Measurements from ENCODE around the gene EVX2.
A peak's percentile ranks its signal among the peaks of the same experiment; 100 is the strongest.

Gene EVX2

DNA sequence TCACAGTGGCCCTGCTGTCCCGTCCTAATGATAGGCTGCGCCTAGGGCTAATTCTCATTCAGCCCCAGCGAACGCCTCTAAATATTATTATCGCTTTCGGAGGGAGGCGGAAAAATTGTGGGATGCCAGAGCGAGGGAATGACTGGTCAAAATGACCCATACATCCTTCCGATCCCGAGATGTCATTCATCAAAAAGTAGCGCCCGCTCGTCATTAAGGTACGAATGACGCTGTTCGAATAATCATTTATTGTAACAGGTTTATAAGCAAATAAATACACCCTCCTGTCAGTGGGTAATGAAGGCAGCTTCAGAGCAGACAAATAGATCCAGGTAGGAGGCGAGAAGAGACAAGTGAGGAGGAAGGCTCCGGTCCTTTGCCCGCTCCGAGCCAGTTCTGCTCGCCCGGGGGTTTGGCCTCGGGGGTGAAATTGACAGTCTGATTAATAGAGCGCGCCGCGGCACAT lies at the start of gene EVX2:
Gene EVX2, minus strand, starts transcription at position 167 of the 466 bp plus-strand sequence. CDS start 186 bp downstream, outside the sequence.
- DNase-seq, result no peak

DNA sequence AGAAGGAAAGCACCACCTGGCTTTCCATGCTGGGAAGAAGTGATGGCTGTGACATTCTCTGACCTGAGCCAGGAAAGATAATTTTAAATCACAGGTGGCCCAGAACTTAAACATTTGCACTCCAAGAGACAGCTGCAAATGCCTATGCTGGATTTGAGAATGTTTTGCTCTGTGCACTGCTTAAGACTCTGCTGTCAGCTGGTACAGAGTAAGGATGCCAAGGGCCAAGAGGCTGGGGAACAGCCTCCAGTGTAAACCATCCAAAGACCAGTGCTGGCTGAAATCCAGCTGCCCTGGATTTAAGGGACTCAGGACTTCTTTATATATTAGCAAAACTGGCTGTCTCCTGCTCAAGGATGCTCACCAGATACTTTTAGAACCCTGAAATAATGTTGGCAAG lies 49.6 kb upstream of the EVX2 start:
- DNase-seq, result no peak

DNA sequence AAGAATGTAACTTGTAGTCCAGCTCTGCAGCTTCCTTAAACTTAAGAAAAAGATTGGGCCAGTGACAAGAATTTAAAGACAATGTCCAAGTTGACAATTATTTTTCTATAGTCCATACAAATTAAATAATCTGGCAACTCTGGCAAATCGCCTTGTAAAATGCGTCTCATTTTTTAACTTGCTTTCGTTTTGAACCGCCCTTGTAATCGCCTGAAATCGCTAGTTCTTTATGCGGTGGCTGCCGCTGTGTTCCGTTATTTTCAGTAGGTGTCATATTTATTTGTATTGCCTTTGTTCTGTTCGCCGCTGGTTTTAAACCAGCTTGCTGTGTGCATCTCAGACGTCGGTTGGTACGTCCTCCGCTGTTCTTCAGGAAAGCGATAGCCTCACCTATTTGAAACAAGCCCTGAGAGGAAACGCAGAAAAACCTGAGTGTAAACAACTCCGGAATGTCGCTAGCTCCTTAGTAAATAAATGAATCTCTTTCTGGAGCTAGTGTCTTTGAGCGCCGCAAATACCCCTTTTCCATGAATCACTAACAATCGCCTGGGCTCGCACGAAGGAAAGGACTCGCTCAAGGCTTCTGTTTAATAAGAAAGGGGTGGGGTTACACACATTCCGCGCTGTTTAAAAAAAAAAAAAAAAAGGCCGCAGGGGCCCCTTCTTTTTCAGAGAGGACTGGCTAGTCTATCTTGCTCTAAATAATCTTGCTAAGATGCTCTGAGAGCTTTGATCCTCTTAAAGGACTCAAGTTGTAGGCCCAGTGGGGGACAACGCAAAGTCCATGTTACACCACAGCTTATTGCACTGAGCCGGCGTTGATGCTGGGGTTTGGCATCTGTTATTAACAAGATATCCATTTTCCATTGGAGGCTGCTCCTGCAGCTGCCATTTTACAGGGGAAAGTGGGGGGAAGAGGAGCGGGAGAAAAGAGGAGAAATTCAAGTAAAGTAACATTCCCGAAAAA lies 48.7 kb upstream of the EVX2 start:
- DNase-seq, result no peak

DNA sequence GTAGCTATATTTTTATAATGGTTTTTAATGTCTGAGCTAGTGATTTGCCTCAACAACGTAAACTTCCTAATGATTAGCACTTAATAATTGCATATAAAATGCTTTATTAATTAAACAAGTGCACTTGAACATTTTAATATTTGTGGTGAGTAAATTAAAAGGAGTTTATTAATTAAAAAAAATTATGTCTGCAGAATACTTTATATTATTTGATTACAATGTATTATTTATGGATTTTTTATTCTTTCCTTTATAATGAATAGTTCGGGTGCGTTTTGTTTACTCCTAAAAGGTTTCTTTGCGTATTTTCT lies 48.0 kb upstream of the EVX2 start:
- no peak for DNase-seq

DNA sequence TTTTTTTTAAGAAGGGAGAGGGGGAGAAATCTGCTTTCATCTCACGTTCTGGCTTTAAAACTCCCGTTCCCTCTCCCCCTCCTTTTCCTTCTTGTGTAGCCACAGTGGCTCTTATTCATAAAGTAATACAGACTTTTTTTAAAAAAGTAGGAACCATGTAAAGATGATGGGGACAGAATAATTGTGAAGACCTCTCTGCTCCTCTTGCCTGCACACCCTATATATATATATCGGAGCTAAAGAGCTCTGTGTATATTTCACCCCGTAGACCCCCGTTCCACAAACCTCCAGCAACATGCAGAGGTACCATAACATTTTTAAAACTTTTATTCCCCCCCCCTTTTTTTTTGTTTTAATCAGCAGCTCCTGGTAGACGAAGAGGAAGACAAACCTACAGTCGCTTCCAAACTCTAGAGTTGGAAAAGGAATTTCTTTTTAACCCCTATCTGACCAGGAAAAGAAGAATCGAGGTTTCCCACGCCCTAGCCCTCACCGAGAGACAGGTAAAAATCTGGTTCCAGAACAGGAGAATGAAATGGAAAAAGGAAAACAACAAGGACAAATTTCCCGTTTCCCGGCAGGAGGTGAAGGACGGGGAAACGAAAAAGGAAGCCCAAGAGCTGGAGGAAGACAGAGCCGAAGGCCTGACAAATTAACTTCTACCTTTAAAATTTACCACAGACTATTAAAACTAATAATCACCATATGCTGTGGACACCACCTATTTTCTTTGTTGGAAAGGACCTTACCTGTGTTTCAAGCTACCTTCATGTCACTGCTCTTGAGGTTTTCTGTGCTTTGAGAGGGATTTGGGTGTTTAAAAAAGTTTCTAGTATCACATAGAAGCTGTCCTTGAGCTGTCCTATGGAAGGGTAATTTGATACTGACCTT lies 47.4 kb upstream of the EVX2 start:
- DNase-seq, result no peak

DNA sequence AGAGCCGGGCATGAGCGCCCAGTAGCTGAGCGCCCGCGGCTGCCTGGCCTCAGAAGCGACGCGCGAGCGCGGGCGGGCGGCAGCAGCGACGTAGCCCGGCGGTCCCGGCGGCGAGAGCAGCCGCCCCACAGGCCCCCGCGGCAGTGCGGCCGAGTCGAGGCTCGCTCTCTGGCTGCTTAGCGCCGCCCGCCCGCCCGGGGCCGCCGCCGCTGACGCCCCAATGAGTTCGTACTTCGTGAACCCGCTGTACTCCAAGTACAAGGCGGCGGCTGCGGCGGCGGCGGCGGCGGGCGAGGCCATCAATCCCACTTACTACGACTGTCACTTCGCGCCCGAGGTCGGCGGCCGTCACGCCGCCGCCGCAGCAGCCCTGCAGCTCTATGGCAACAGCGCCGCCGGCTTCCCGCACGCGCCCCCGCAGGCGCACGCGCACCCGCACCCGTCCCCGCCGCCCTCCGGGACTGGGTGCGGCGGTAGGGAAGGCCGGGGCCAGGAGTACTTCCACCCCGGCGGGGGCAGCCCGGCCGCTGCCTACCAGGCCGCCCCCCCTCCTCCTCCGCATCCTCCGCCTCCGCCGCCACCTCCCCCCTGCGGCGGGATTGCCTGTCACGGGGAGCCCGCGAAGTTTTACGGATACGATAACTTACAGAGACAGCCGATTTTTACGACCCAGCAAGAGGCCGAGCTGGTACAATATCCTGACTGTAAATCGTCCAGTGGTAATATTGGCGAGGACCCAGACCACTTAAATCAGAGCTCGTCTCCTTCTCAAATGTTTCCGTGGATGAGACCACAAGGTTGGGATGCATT lies 46.6 kb upstream of the EVX2 start:
- no peak for DNase-seq

DNA sequence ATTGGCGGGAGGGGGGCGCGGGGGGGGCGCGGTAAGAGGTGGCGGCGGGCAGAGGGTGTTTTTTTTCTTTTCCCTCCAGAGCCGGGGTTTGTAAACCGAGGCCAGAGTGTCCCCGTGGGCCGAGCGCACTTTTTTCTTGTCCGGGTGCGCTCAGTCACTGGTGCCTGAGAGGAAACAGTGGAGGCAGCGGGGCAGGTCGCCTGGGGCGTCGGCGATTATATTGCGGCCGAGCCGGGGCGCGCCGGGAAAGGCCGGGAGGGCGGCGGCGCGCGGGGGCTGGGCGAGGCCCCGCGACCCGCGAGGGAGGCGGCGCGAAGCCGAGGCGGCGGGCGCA lies 46.0 kb upstream of the EVX2 start:
- DNase-seq, result no peak

DNA sequence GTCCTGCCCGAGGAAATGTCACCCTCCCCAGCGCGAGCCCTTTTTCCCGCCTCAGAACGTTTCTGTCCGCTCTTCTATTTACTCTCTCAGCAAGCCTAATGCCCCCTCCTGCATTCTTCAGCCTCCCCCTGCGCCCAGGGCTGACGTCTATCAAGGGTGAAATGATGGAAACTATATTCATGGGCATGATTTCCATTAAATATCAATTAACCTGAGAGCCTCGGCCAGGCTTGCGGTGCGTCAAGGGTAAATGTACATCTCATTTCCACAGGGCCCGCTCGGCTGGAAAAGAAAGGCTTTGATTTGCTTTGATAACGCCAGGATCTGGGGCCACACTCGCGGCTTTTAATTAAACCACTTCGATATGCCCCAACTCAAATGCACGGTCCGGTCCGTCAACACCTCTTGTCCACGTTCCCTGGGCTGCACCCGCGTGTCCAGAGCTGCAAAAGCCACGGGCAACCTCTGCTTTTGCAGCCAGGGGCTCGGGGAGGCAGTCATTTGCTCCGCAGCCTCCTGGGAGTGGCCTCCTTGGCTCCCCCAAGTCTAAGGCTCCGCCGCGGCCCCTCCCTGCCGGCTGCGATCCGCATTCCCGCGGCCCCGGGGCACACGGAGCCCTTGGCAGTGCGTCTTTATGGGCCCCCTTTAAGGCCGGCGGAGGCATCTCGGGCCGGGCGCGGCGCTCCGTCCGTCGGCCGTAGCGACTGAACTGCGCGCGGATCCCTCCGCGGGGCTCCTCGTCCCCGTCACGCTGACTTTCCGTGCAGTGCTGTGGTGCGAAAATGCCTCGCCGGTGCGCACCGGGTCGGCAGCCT lies 45.4 kb upstream of the EVX2 start, which contains the start of gene HOXD8:
Gene HOXD8, plus strand, starts transcription at position 724 of the 815 bp plus-strand sequence. CDS start 662 bp downstream, outside the sequence.
- no peak for DNase-seq

DNA sequence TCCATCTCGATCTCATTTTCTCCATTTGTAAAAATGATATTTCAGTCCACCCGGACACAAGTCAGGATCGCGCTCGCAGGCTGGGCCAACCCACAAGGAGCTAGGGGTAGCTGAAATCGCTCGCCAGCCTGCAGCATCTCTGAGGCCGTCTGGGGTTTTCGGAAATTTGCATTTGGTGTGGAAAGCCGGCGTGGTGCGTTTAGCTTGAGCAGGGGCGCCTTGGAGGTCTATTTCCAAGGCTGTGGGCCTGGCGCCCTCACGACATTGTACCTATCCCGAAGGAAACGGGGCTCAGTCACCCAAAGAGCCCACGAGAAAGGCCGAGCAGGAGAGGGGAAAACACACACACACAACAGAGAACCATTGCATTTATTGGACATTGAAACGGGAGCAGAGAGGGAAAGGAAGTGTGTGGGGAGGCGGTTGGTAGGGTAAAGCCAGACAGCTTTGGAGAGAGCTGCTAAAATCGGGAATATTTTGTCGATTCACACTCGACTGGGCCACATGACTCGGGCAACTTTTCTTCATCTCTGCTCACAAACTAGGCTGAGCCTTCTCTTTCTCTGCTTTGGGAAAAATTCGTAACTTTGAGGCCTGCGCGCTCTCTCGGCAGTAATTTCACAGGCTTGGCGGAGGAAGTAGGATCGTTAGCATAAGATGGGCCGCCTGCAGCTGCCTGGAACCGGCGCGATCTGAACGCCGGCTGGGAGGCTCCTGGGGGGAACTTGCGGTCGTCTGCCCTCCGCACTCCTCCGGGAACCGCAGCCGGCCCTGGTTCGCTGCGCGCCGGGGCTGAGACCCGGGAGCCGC lies 44.6 kb upstream of the EVX2 start:
- no peak for DNase-seq

DNA sequence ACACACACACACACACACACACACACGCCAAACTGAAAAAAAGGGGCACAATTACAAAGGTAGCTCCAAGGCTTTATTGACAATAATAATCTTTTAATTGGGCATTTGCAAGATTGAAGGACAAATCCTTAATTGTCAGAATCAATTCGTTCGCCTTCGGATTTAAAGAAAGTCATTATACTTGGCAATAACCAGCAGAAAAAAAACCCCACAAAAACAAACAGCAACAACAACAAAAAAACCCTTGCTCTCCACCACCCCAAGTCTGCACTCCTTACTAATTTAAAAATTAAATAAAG lies 44.0 kb upstream of the EVX2 start:
- no peak for DNase-seq

DNA sequence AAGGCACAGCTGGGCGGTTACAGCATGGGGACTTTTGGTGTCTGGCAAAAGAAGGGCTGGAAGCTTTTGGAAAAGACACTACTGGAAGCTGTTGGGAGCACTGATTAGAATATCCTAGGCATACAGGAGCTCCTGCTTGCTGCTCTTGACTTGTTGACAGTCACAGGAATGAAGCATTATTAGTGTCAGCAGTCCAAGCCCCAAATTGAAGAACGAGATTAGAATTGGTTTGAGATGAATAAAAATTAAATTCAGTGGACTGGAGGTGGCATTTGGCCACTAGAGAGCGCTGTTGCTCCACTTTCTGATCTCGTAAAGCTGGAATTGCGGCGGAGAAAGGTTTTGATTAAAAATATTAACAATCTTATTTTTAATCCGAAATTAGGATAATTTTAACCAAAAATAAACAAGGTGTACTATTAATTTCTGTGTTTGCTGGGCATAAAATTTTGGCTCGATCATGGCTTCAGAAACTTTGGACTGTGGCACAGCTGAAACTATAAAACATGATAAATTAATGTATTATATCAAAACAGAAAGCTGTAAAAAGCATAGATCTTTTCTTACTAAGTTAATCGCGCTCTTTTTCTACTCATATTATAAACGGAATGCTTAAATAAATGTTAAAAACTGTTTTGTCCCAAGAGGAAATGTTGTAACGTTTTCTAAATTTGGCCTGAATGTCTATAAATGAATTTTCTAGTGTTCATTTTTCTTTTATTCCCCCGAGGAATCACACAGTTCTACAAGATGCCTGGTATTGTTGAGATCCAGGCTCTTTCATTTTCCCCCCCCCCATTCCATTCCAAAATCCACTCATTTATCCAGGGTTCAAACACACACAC lies 43.4 kb upstream of the EVX2 start:
- peak; percentile 10 for DNase-seq

DNA sequence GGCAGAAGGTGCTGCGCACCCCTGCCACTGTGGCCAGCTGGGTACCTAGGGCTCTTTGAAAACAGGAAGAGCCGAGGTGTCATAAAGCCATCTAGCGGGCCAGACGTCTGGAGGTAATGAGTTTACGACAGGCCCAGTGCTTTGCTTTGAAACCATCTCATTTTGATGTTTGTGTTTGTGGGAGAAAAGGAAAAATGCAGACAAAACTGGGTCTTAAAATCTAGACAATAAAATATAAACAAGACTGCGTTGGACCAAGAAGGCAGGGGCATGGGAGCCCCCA lies 42.0 kb upstream of the EVX2 start:
- DNase-seq, result no peak

DNA sequence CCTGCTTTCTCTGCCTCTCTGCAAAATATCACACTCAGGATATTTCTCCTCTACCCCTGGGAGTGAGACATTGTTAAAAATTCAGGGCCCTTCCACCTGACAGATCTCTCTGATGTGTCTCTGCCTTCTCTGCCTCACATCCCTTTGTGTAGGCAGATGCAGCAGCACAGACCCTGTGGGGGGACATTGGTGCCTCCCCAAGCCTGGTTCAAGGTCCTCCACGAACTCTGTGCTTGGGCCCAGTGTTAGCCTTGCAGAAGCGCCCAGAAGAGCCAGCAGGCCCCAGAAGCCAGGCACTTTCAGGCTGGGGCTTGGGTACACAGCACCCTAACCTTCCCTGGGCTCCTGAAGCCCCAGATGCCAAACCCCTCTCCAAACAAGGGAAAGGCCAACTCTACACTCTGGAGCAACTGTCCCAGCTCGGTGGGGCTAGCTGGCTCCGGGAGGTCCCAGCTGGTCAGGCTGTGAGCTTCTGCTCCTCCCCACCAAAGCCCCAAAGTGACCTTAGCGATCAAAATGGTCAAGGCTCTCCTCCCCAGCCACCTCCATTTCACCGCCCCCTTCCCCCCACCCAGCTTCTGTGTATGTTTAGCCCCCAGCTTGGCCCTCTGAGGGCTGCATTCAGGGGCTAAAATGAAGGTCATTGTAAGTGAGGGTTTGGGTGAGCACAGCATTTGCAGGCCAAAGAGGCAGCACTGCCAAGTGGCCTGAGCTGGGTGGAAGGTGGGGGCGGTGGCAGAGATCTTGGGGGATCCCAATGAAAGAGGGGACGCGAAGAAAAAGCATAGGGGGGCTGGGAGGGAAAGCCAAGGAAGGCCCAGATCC lies 41.4 kb upstream of the EVX2 start:
- DNase-seq, result no peak

DNA sequence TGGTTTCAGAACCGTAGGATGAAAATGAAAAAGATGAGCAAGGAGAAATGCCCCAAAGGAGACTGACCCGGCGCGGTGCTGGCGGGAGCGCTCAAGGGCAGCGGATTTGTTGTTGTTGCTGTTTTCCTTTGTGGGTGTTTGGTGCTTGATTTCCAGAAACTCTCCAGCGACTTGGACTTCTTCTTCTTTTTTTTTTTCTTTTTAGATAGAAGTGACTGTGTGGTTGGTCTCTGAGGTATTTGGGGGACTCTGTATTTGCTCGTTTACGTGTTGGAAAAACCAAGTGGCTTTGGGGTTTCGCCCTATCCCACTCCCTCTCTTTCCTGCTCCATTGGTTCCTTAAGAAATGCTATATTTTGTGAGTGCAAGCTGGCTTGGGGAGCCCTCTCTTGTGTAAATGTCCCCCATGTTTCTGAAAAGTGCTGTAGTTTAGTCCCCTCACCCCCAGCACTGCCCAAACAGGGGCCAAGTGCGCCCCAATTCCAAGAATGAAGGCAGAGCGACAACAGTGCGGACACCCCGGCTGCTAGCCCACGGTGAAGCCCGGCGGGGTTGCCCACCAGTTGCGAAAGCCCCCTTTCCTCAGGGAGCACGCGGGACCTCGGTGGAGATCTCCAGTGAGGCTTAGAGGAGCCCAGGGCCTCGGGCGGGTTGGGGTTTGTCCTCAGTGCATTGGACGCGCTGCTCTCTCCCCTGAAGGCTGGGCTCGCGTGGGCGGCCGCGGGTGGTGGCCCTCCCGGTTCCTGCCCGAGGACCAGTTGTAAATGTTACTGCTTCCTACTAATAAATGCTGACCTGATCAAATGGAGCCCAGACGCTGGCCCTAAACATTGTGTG lies 40.6 kb upstream of the EVX2 start:
- DNase-seq, result no peak

DNA sequence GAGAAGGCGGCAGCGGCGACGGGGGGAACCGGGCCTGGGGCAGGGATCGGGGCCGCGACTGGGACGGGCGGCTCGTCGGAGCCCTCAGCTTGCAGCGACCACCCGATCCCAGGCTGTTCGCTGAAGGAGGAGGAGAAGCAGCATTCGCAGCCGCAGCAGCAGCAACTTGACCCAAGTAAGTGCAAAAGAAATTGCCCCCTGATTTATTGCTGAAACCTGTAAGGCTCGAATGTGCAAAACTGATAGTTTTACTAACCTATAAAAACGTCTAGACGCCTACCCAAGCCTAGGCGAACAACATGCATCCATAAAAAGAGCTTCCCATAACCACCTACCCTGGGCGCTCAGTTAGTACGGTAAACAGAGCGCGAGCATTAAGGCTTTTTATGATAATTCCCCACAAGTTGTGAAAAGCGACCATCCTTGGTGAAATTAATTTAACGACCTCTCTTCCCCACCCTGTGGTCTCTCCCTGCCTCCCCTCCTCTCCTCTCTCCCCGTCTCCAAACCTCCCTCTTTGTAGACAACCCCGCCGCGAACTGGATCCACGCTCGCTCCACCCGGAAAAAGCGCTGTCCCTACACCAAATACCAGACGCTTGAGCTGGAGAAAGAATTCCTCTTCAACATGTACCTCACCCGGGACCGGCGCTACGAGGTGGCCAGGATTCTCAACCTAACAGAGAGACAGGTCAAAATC lies 39.8 kb upstream of the EVX2 start:
- no peak for DNase-seq

DNA sequence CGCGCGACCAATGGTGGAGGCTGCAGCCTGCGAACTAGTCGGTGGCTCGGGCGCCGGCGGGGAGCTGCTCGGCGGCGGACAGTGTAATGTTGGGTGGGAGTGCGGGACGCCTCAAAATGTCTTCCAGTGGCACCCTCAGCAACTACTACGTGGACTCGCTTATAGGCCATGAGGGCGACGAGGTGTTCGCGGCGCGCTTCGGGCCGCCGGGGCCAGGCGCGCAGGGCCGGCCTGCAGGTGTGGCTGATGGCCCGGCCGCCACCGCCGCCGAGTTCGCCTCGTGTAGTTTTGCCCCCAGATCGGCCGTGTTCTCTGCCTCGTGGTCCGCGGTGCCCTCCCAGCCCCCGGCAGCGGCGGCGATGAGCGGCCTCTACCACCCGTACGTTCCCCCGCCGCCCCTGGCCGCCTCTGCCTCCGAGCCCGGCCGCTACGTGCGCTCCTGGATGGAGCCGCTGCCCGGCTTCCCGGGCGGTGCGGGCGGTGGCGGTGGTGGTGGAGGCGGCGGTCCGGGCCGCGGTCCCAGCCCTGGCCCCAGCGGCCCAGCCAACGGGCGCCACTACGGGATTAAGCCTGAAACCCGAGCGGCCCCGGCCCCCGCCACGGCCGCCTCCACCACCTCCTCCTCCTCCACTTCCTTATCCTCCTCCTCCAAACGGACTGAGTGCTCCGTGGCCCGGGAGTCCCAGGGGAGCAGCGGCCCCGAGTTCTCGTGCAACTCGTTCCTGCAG lies 39.1 kb upstream of the EVX2 start, which contains the start of gene HOXD9:
Gene HOXD9, plus strand, starts transcription at position 37 of the 728 bp plus-strand sequence. Its CDS starts 50 bp downstream, at position 87.
- no peak for DNase-seq

DNA sequence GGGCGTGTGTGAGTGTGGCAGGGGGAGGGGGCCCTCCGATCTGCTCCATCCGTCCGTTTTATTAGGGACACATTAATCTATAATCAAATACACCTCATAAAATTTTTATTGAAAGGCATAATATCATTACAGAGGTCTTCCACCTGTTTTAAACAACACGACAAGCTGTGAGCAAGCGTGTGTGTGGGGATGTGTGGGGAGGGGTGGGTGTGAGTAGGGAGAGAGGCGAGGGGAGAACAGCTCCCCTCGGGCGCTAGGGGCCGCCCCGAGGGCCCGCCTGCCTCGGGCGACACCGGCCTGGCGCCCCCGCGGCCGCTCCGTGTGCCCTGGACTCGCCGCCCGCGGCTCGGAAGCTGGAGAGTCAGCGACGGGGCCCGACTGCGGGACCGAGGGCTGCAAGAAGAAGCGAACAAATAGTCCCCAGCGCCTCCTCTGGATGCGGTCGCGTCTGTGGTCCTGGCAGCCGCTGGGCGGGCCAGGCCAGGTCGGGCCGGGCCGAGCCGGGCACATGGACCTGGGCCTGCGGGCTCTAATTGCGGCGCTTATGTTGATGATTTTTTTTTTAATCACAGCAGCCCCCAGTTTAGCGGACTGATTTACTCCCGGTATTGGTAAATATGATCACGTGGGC lies 38.4 kb upstream of the EVX2 start:
- no peak for DNase-seq
